Pons (tissue), 1 donor: ENCODE measurements around the gene ING5.

Experiments
- DNase-seq: peaks from one replicate; pipeline ENCODE4 v3.0.0-alpha.2; 2016; ENCODE audit warnings: low spot score

Gene ING5

GRCh38 chr2:241672243-241673188, 29.3 kb upstream of the ING5 start:
- DNase-seq, result no peak

DNA sequence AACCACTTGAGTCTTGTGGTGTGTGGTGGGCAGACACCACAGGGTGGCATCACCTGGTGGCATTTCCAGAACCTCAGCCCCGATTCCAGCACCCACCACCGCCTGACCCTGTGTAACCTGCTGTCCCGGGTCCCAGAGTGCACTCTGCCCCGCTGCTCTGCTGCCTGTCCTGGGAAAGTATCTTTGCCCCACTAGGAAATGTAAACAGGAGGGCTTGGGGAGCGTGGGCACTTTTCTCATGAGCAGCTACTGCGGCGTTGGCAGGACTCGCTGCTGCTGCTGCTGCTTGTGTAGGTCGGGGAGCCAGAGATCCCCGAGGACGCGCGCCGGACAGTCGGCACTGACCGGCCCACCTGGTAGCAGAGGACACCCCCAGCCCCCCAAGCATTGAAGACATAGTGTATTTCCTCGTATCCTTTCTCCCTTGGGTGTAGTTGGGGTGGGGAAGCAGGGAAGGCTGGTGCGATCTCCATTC, 28.6 kb upstream of the ING5 start:
- DNase-seq, result no peak

GRCh38 chr2:241673797-241674725, 27.8 kb upstream of the ING5 start:
- peak; percentile 35 for DNase-seq

GRCh38 chr2:241675885-241676284, 26.0 kb upstream of the ING5 start:
- no peak for DNase-seq

DNA sequence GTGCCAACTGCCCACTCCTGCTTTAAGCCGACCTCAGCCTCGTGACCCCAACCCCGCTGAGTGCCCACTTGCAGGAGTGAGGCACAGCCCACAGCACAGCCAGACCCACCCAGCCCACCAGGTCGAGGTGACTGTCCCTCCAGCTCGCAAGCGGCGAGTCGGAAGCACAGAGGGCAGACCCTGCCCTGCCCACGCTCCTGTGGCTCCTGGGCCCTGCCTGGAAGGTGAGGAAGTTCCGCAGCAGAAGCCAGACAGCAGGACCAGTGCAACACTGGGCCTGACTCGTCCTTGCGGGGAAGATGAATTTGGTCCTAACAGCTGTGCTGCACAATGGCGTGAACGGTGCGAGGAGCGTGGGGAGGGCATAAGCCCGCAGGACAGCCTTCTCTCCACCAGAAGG, 25.2 kb upstream of the ING5 start:
- no peak for DNase-seq

- no peak for DNase-seq
Observed at GRCh38 chr2:241677392-241677791, 24.4 kb upstream of the ING5 start.

GRCh38 chr2:241678307-241678706, 23.5 kb upstream of the ING5 start:
- DNase-seq, result no peak

GRCh38 chr2:241678784-241679540, 22.9 kb upstream of the ING5 start:
- DNase-seq, result no peak

DNA sequence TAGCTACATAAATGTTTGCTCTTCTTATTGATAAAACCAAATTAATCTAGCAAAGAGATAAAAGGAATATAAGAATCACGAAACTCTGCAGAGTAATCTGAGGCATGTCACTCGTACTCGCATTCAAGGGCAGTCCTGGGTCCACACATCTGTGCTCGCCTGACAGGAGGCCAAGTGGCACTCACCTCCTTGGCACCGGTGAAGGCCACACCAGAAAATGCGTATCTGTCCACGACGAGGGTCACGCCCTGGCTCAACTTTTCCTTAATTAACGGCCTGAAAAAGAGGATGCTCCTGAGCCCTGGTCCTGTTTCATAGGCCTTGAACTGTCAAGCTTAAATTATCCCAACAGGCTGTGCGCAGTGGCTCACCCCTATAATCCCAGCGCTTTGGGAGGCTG, 21.8 kb upstream of the ING5 start:
- no peak for DNase-seq

DNA sequence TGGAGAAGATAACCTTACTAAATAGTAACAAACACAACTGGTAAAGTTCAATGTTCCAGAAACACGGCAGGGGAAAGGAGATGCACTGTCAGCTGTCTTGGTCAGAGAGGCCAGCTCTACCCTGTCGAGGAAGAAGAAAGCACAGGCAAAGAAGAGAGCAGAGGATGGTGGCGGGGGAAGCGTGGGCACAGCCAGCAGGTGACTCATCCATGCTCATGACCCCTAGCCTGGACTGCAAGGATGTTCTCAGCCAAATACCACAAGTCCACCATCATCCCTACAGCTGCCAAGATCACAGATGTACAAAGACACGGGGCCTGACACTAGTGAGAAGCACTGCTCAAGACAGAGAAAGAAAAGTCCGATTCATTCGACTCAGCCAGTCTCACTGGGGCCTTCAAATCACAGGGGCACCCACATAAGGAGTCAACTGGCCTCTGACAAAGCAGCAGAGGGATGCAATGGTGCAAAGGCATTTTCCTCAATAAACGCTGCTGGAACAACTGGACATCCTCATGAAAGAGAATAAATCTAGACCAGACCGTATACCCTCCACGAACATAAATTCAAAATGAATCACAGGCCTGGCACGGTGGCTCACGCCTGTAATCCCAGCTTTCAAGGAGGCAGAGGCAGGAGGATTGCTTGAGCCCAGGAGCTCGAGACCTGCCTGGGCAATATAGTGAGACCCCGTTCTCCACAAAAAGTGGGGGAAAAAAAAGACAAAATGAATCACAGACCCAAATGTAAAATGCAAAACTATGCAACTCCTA, 20.8 kb upstream of the ING5 start:
- no peak for DNase-seq

- DNase-seq, result no peak
Observed at GRCh38 chr2:241686324-241686649, 15.6 kb upstream of the ING5 start.

DNA sequence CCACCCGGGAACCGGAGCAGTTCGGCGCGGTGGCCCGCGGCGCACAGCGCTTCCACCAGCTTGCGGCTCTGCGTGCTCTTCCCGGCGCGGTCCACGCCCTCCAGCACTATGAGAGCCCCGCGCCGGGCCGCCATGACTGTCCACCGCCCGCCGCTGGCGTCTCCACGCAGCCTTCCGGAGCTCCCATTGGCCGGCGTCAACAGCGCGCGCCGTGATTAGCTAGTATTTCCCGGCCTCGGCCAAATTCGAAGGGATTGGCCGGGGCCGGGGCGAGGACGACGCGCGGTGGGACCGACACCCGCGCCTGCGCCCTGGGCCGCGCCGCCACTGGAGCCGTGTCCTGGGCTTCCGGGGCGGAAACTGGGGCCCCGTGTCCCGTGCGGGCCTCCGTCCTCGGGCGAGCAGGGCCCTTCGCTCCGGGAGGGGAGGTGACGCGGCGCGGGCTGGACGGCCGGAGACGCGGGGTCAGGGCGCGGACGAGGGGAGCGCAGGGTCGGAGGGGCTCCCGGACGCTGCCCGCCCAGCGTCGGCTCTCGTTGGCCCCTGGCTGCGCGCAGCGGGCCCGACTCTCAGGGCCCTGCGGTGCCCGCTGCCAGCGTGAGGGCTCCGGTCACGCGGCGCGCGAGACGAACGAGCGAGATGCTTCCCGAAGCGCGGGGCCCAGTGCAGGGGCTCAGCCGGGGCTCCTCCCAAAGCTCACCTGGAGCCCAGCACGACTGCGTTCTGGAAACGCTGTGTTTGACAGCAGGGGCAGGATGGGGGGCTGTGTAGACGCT, 15.0 kb upstream of the ING5 start, which contains the start of gene DTYMK:
Gene DTYMK, minus strand, starts transcription at position 166 of the 776 bp plus-strand sequence. Its CDS starts 32 bp downstream, at position 134.
- DNase-seq, result peak; percentile 96

- DNase-seq, result no peak
Observed at GRCh38 chr2:241689306-241689705, 12.5 kb upstream of the ING5 start.

GRCh38 chr2:241690202-241690717, 11.6 kb upstream of the ING5 start:
- no peak for DNase-seq

- DNase-seq, result no peak
Observed at GRCh38 chr2:241692448-241692847, 9.4 kb upstream of the ING5 start.

DNA sequence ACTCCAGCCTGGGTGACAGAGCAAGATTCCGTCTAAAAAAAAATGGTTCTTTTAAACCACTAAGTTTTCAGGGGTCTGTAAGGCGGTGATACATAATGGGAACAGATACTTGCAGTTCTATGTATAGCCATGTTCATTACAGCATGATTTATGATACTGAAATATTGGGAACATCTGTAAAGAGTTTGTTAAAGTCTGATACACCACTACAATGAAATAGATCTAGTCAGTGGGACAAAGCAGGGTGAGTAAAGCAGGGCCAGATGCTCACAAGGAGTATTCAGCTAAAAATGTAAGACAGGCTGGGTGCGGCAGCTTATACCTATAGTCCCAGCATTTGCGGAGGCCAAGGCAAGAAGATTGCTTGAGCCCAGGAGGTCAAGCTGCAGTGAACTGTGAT, 6.2 kb upstream of the ING5 start:
- DNase-seq, result no peak

- DNase-seq, result no peak
Observed at GRCh38 chr2:241701149-241701398, 765 bp upstream of the ING5 start.

DNA sequence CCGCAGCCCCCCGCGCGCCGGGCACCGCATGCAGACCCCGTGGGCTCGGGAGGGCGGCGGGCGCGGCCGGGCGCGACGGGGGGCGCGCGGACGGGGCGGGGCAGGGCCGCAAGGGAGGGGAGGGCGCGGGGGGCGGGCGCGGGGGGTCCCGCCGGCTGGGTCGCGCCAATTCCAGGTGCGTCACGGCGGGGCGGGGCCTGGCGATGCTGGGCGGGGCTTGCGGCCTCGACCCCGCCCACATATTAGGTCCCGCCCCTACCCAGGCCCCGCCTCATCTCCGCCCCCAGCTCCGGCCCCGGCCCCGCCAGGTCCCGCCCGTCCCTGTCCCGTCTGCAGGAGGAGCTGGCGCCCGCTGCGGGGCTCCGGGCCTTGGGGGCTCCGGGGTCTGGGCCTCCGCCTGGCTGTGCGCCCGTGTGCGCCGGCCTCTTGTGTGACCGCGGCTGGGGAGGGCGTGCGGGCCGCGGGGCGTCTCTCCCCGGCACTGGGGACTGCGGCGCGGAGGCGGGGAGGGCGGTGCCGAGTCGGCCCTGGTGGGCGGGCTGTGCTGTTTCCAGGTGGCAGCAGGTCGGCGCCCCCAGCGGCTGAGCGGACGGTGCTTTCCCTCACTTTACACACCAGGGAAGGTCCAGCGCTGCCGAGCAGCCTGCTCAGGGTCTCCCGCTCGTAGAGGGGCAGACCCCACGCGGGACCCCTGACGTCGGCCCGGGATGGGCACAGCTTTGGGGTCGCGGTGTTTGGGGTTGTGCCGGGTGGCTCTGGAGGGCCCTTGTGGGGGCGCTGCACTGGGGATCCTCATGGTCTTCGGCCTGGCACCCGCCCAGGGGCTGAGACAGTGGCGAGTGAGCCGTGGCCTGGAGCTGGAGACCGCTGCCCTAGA, 554 bp downstream of the ING5 start:
- peak; percentile 76 for DNase-seq

GRCh38 chr2:241703032-241703604, 1.3 kb downstream of the ING5 start:
- peak; percentile 36 for DNase-seq
